Naive thymus-derived CD4-positive, alpha-beta T cell (primary cell): ENCODE data around the gene TUBA1C. TPM values are rescaled to one million over a fixed set of nuclear protein-coding genes. Genes with fewer than 3 reads are reported as not detected.
"Not testable (repeated sequence)": the region's sequence is repeated elsewhere in the genome, so short reads cannot be mapped to it uniquely, and the experiment has no call there.

ENCODE experiments used
- ATAC-seq: fragments of 150-1000 bp; cut with Tn5 transposase; 2 replicates; pipeline ENCODE4 v1.10.0; 2021; ENCODE audit warnings: mild to moderate bottlenecking, moderate library complexity
- CTCF ChIA-PET: fragments of 350-600 bp; sonication (Branson Sonifier 250); formaldehyde crosslinking; loops from one replicate; lab custom pipeline; 2021; ENCODE audit warnings: antibody characterized with exemption; lab: Charles Lee
- POLR2A ChIA-PET: fragments of 350-600 bp; sonication (Branson Sonifier 250); formaldehyde crosslinking; loops from one replicate; lab custom pipeline; 2021; ENCODE audit warnings: antibody characterized with exemption, inconsistent platforms; lab: Charles Lee
- DNase-seq, 9 donors: peaks; one replicate each; pipeline versions ENCODE4 v3.0.0 to v3.0.0-alpha.2; 2020 to 2022; ENCODE audit warnings: mixed read lengths in 1 of 9
- H3K27ac ChIP-seq: one replicate; pipeline ENCODE4 v1.7.0; 2013; ENCODE audit warnings: mild to moderate bottlenecking, low read depth, low read length, moderate library complexity
- H3K27me3 ChIP-seq, 2 donors: one replicate each; pipeline ENCODE4 v1.7.0; 2013; ENCODE audit warnings: low read length in 2 of 2, mild to moderate bottlenecking in 2 of 2, moderate library complexity in 2 of 2; ENCODE audit not compliant: control insufficient read depth in 2 of 2, insufficient read depth in 2 of 2
- H3K36me3 ChIP-seq, 3 experiments: 1 replicate in 2 of 3; 2 replicates in 1 of 3; pipeline ENCODE4 v1.7.0; 2013; ENCODE audit warnings: low read length in 3 of 3, mild to moderate bottlenecking in 3 of 3, moderate library complexity in 1 of 3; ENCODE audit not compliant: insufficient read depth in 3 of 3, control insufficient read depth in 2 of 3
- H3K4me1 ChIP-seq, 2 donors: one replicate each; pipeline ENCODE4 v1.7.0; 2013; ENCODE audit warnings: low read length in 2 of 2, mild to moderate bottlenecking in 2 of 2, moderate library complexity in 1 of 2; ENCODE audit not compliant: control insufficient read depth in 2 of 2, insufficient read depth in 2 of 2
- H3K4me3 ChIP-seq: 2 replicates; pipeline ENCODE4 v1.7.0; 2013; ENCODE audit warnings: mild to moderate bottlenecking, low read length
- H3K9me3 ChIP-seq, 3 experiments: 1 replicate in 2 of 3; 2 replicates in 1 of 3; pipeline ENCODE4 v1.7.0; 2013; ENCODE audit warnings: low read length in 3 of 3; ENCODE audit not compliant: control insufficient read depth in 2 of 3
- H3K27ac Mint-ChIP-seq, 9 donors: one replicate each; pipeline ENCODE4 v1.8.0; 2020 to 2022; ENCODE audit warnings: mixed read lengths in 9 of 9, mild to moderate bottlenecking in 8 of 9, moderate library complexity in 5 of 9, inconsistent platforms in 2 of 9
- H3K27me3 Mint-ChIP-seq, 5 donors: one replicate each; pipeline ENCODE4 v1.8.0; 2021 to 2022; ENCODE audit warnings: mixed read lengths in 5 of 5, mild to moderate bottlenecking in 1 of 5
- H3K36me3 Mint-ChIP-seq, 5 donors: one replicate each; pipeline ENCODE4 v1.8.0; 2020 to 2022; ENCODE audit warnings: mixed read lengths in 5 of 5, mild to moderate bottlenecking in 3 of 5, inconsistent platforms in 1 of 5
- H3K4me1 Mint-ChIP-seq, 7 donors: one replicate each; pipeline ENCODE4 v1.8.0; 2020 to 2022; ENCODE audit warnings: mixed read lengths in 7 of 7, mild to moderate bottlenecking in 3 of 7, inconsistent platforms in 1 of 7
- H3K4me3 Mint-ChIP-seq, 10 donors: one replicate each; pipeline ENCODE4 v1.8.0; 2020 to 2022; ENCODE audit warnings: mild to moderate bottlenecking in 10 of 10, mixed read lengths in 10 of 10, moderate library complexity in 6 of 10, inconsistent platforms in 2 of 10
- H3K9me3 Mint-ChIP-seq, 11 donors: one replicate each; pipeline ENCODE4 v1.8.0; 2020 to 2022; ENCODE audit warnings: mixed read lengths in 11 of 11, mild to moderate bottlenecking in 4 of 11, inconsistent platforms in 1 of 11, moderate library complexity in 1 of 11
- intact Hi-C, 2 donors: fragments of 100-400 bp; cut with micrococcal nuclease; formaldehyde crosslinking; loops; one replicate each; pipeline ENCODE4 v1.15.1; 2023
- polyA plus RNA-seq, 2 donors: library from polyadenylated mRNA; unstranded; fragments of 300-500 nt; fragmentation: Illumina TruSeq; gene quantifications; one replicate each; pipeline ENCODE4 v1.2.3, GENCODE V29; 2021
- total RNA-seq, 6 experiments: library from RNA in 5 of 6; stranded (reverse) in 5 of 6; gene quantifications; 1 replicate in 5 of 6; 2 replicates in 1 of 6; pipeline ENCODE4 v1.2.3 and lab custom pipeline; 2021 to 2026

TUBA1C gene
- total and polyA plus RNA-seq, 7 experiments from 2014 or later: 17.9 to 195 (median 23.1) TPM

GRCh38 chr12:49260166-49260565 is 4.7 kb upstream of the TUBA1C start:
- DNase-seq: no peak
- peaks cover 0 to 2% (median 0%) of the 10 kb centered on the region in 5 donors for H3K36me3 Mint-ChIP-seq
- ChIA-PET POLR2A (interaction anchor here (0.6 kb wide), 1 partner anchor 29 kb away, joined by 3 read pairs; no protein-coding TSS in a partner anchor), CTCF (no interaction called here)
- intact Hi-C loops: loop anchor here in 1 of 2 donors (10.0 kb wide), 3 partner anchors 195 to 855 kb away; partner anchors contain the start of genes COX14, KMT2D, NCKAP5L and RHEBL1
- no peaks in the 10 kb centered on the region for H3K27me3 Mint-ChIP-seq
- Histone ChIP-seq H3K4me1 (peaks cover 0 to 8% of the 10 kb centered on the region in 2 donors), H3K27me3 (no peaks in the 10 kb centered on the region), H3K27ac (no peak overlapping the region), H3K36me3 (no peaks in the 10 kb centered on the region), H3K4me3 (no peak overlapping the region), H3K9me3 (no peaks in the 10 kb centered on the region)
- H3K27ac Mint-ChIP-seq: no peak overlapping the region
- no peak overlapping the region for H3K4me3 Mint-ChIP-seq
- ATAC-seq: no peak
- H3K4me1 Mint-ChIP-seq: peaks cover 0 to 22% (median 5%) of the 10 kb centered on the region in 7 donors
- no peaks in the 10 kb centered on the region for H3K9me3 Mint-ChIP-seq

- Mint-ChIP-seq H3K27ac (no peak overlapping the region), H3K4me3 (no peak overlapping the region), H3K36me3 (peaks cover 0 to 4% (median 0%) of the 10 kb centered on the region in 5 donors), H3K4me1 (peaks cover 0 to 25% (median 6%) of the 10 kb centered on the region in 7 donors), H3K27me3 (peaks cover 0 to 2% (median 0%) of the 10 kb centered on the region in 5 donors), H3K9me3 (no peaks in the 10 kb centered on the region)
- DNase-seq (no peak), ATAC-seq (no peak)
- ChIA-PET CTCF (no interaction called here), POLR2A (interaction anchor here (0.6 kb wide), 1 partner anchor 29 kb away, joined by 3 read pairs; no protein-coding TSS in a partner anchor)
- Histone ChIP-seq H3K36me3 (no peaks in the 10 kb centered on the region), H3K9me3 (no peaks in the 10 kb centered on the region), H3K4me3 (no peak overlapping the region), H3K4me1 (peaks cover 3 to 14% of the 10 kb centered on the region in 2 donors), H3K27ac (no peak overlapping the region), H3K27me3 (no peaks in the 10 kb centered on the region)
- intact Hi-C loops: loop anchor here in 1 of 2 donors (10.0 kb wide), 3 partner anchors 196 to 854 kb away; partner anchors contain the start of genes COX14, KMT2D, NCKAP5L and RHEBL1
Measured at GRCh38 chr12:49260571-49261363, 4.1 kb upstream of the TUBA1C start.

- Mint-ChIP-seq H3K36me3 (peaks cover 0 to 4% (median 0%) of the 10 kb centered on the region in 5 donors), H3K27ac (no peak overlapping the region), H3K27me3 (peaks cover 0 to 2% (median 0%) of the 10 kb centered on the region in 5 donors), H3K9me3 (no peaks in the 10 kb centered on the region), H3K4me1 (peaks cover 0 to 31% (median 8%) of the 10 kb centered on the region in 7 donors), H3K4me3 (no peak overlapping the region)
- intact Hi-C loops: loop anchor here in 1 of 2 donors (10.0 kb wide), 3 partner anchors 197 to 853 kb away; partner anchors contain the start of genes COX14, KMT2D, NCKAP5L and RHEBL1
- Histone ChIP-seq H3K4me1 (peaks cover 12 to 16% of the 10 kb centered on the region in 2 donors), H3K27me3 (no peaks in the 10 kb centered on the region), H3K36me3 (no peaks in the 10 kb centered on the region), H3K4me3 (no peak overlapping the region), H3K9me3 (no peaks in the 10 kb centered on the region), H3K27ac (no peak overlapping the region)
- ATAC-seq: no peak
- ChIA-PET CTCF (interaction anchor here (0.6 kb wide), 1 partner anchor 99 kb away, joined by 4 read pairs; no protein-coding TSS in a partner anchor), POLR2A (no interaction called here)
- DNase-seq: no peak
Measured at GRCh38 chr12:49261721-49262120, 3.2 kb upstream of the TUBA1C start.

- Histone ChIP-seq H3K36me3 (no peaks in the 10 kb centered on the region), H3K27ac (no peak overlapping the region), H3K27me3 (no peaks in the 10 kb centered on the region), H3K4me1 (peaks cover 16% of the 10 kb centered on the region in 2 donors), H3K4me3 (no peak overlapping the region), H3K9me3 (no peaks in the 10 kb centered on the region)
- ATAC-seq (no peak), DNase-seq (no peak)
- peaks cover 0 to 43% (median 8%) of the 10 kb centered on the region in 7 donors for H3K4me1 Mint-ChIP-seq
- CTCF ChIA-PET: interaction anchor here (0.8 to 0.9 kb wide), 2 partner anchors 9 to 25 kb away, joined by 3 read pairs; no protein-coding TSS in a partner anchor
- peak overlapping the region; percentile 65 to 94 (median 90) for H3K4me3 Mint-ChIP-seq
- intact Hi-C loops: loop anchor here in 1 of 2 donors (10.0 kb wide), 3 partner anchors 199 to 851 kb away; partner anchors contain the start of genes COX14, KMT2D, NCKAP5L and RHEBL1
- H3K27ac Mint-ChIP-seq: peak overlapping the region in 1 of 9 donors; percentile 4
- peaks cover 0 to 12% (median 0%) of the 10 kb centered on the region in 5 donors for H3K36me3 Mint-ChIP-seq
- POLR2A ChIA-PET: interaction anchor here (0.8 to 1.6 kb wide), 3 partner anchors 74 to 132 kb away, joined by 3 to 6 read pairs (median 3); partner anchors contain the start of gene TUBA1B
- H3K9me3 Mint-ChIP-seq: no peaks in the 10 kb centered on the region
- peaks cover 0 to 2% (median 0%) of the 10 kb centered on the region in 5 donors for H3K27me3 Mint-ChIP-seq
Measured at GRCh38 chr12:49263400-49263763, 1.5 kb upstream of the TUBA1C start.

GRCh38 chr12:49264466-49264872 is 413 bp upstream of the TUBA1C start:
- Mint-ChIP-seq H3K36me3 (peaks cover 0 to 17% (median 0%) of the 10 kb centered on the region in 5 donors), H3K27me3 (peaks cover 0 to 2% (median 0%) of the 10 kb centered on the region in 5 donors), H3K4me1 (peaks cover 4 to 50% (median 11%) of the 10 kb centered on the region in 7 donors), H3K4me3 (peak overlapping the region; percentile 88 to 99 (median 92)), H3K27ac (peak overlapping the region in 8 of 9 donors; percentile 65 to 99 (median 82)), H3K9me3 (no peaks in the 10 kb centered on the region)
- H3K4me3 ChIP-seq: peak overlapping the region; percentile 91
- H3K27ac ChIP-seq: peak overlapping the region; percentile 68
- peaks cover 16% of the 10 kb centered on the region in 2 donors for H3K4me1 ChIP-seq
- ATAC-seq: peak; percentile 59
- no peaks in the 10 kb centered on the region for H3K27me3 ChIP-seq
- no peaks in the 10 kb centered on the region for H3K9me3 ChIP-seq
- CTCF ChIA-PET: interaction anchor here (0.6 to 0.8 kb wide), 2 partner anchors 170 to 1374 kb away, joined by 3 read pairs; no protein-coding TSS in a partner anchor
- POLR2A ChIA-PET: interaction anchor here (1.2 to 1.6 kb wide), 3 partner anchors 76 to 133 kb away, joined by 3 to 6 read pairs (median 3); partner anchors contain the start of genes TUBA1A and TUBA1B
- intact Hi-C loops: loop anchor here in 1 of 2 donors (1.0 to 10.0 kb wide), 6 partner anchors 30 to 850 kb away; partner anchors contain the start of genes COX14, KMT2D, MCRS1 and NCKAP5L
- DNase-seq: peak in 7 of 9 donors; percentile 13 to 81 (median 33)
- peaks cover 0 to 2% (median 0%) of the 10 kb centered on the region in 3 experiments for H3K36me3 ChIP-seq

- H3K27me3 Mint-ChIP-seq, H3K27ac Mint-ChIP-seq, DNase-seq, H3K27ac ChIP-seq, ATAC-seq, H3K4me3 Mint-ChIP-seq, H3K4me3 ChIP-seq, H3K27me3 ChIP-seq, POLR2A ChIA-PET, H3K9me3 ChIP-seq, H3K9me3 Mint-ChIP-seq: not testable (repeated sequence)
- Histone ChIP-seq H3K4me1 (peaks cover 12 to 16% of the 10 kb centered on the region in 2 donors), H3K36me3 (peaks cover 0 to 31% (median 14%) of the 10 kb centered on the region in 3 experiments)
- Mint-ChIP-seq H3K36me3 (peaks cover 0 to 36% (median 11%) of the 10 kb centered on the region in 5 donors), H3K4me1 (peaks cover 1 to 40% (median 8%) of the 10 kb centered on the region in 7 donors)
- CTCF ChIA-PET: interaction anchor here (0.9 kb wide), 1 partner anchor 11 kb away, joined by 3 read pairs; no protein-coding TSS in a partner anchor
- intact Hi-C loops: loop anchor here in 1 of 2 donors (10.0 kb wide), 3 partner anchors 204 to 846 kb away; partner anchors contain the start of genes COX14, KMT2D, NCKAP5L and RHEBL1
Measured at GRCh38 chr12:49269191-49269590, 4.3 kb downstream of the TUBA1C start.
